Retinal pigment epithelial cell (primary cell): ENCODE measurements around the gene RGS10.
"Not testable (repeated sequence)": the region's sequence is repeated elsewhere in the genome, so short reads cannot be mapped to it uniquely, and the experiment has no call there.

Experiments used
- DNase-seq: peaks from one replicate; pipeline ENCODE4 v3.0.0-alpha.2; 2010; ENCODE audit warnings: low read depth
- H3K4me3 ChIP-seq: 2 replicates; pipeline ENCODE4 v1.5.1; 2011; ENCODE audit warnings: mild to moderate bottlenecking, low read length, control low read depth, moderate library complexity
- TF ChIP-seq, protein P1 (sequence below): conservative IDR thresholded peaks from 2 replicates; pipeline ENCODE4 v1.5.1; 2011; ENCODE audit warnings: low read depth, low read length, control low read depth, inconsistent platforms

Gene RGS10

DNA sequence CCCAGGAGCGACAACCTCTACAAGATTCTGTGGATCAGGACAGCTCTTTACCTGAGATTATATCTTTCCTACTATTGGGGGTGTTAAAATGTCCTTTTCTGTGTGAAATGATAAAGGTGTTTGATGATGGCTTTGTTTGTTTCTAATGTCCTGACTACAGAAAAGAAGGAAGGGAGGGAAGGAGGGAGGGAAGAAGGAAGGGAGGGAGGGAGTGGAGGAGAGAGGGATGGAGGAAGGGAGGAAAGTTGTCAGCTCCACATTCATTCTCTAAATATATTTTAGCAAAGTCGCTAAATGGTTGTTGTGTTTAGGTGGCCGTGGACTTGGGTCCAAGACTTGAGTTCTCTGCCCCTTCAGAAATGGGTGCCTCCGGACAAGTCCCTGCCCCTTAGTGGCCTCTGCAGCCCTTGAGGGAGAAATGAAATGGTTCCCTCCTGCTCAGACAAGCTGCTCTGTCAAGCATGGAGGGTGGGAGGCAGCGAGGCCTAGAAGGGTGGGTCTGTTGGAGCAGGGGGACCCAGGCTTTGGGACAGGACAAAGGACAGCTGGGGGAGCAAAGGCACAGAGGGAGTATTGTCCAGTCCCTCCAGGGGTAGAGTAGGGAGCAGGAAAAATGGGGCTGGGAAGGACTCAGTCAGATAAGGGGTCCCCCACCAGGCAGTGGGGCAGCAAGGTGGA lies 4.4 kb downstream of the RGS10 start:
- H3K4me3 ChIP-seq = no peak overlapping the region
- DNase-seq = no peak
- TF ChIP-seq, protein P1, sequence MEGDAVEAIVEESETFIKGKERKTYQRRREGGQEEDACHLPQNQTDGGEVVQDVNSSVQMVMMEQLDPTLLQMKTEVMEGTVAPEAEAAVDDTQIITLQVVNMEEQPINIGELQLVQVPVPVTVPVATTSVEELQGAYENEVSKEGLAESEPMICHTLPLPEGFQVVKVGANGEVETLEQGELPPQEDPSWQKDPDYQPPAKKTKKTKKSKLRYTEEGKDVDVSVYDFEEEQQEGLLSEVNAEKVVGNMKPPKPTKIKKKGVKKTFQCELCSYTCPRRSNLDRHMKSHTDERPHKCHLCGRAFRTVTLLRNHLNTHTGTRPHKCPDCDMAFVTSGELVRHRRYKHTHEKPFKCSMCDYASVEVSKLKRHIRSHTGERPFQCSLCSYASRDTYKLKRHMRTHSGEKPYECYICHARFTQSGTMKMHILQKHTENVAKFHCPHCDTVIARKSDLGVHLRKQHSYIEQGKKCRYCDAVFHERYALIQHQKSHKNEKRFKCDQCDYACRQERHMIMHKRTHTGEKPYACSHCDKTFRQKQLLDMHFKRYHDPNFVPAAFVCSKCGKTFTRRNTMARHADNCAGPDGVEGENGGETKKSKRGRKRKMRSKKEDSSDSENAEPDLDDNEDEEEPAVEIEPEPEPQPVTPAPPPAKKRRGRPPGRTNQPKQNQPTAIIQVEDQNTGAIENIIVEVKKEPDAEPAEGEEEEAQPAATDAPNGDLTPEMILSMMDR = no peak

DNA sequence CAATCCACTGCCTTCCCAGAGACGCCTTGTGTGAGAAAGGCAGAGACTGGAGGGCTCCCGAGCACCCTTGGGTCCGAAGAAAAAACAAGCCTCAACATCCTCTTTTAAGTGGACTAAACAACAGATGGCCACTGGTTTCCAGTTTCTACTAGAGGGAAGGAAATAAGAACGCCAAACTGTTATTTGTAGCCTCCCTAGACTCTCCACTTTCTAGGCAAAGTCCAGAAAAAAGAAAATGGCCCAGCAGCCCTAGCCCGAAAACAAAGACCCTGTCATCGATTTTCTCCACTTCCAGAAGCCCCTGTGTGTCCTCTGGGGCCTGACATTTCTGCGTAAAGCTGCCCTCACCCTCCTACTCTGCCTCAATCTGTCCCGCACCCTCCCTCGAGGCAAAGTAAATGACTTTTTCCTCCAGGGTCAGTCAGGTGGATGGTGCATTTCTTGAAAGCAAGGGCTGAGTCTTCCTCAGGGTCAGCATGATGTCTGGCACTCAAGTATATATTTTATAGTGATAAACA lies 6.0 kb downstream of the RGS10 start:
- no peak for DNase-seq
- H3K4me3 ChIP-seq = no peak overlapping the region
- TF ChIP-seq, protein P1 = no peak

DNA sequence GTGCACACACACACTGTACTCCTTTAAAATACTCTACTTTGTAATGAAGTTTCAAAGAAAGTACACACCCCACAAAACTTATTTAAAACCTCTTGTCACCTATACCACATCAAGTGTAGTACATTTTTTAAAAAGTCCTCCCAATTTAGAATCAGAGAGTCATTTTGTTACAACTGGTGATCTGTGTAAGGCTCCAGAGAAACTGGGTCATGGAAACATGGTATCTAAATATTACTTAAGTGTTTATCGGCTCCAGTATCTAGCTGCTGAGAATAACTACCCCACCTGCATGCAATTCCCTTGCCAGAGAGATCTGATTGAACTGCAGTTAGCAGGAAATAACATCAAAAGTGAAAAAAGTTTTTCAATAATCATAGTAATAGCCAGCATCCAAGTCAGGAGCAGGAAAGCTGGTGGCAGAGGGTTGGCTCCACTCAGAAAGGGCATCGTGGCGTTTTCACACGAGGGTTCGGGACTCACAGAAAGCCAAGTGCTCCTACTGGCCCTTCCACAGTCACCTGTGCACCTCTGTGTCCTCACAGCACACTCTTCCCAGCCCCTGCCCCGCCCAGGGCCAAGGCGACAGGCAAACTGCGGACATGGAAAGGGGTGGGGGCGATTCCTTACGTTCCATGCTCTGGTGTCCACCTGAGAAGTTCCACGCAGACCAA lies 6.5 kb downstream of the RGS10 start:
- no peak for DNase-seq
- TF ChIP-seq, protein P1 = no peak
- H3K4me3 ChIP-seq = no peak overlapping the region

DNA sequence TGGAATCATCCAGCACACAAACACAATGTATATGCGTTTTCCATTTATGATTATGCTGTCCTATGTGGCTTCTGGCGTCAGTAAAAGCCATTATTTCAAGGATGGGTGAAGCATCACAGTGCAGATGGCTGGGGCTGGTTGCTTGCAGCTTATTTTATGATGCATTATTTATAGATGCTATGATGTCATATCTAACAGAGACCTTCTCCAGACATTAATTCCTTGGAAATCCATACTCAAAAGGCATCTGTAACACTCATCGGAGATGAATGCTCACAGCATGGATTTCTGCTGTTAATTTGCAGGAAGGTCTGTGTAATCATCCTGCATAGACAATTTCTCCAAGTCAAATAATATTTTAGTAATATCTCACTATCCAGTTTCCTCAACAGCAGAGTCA lies 7.2 kb downstream of the RGS10 start:
- TF ChIP-seq, protein P1 = no peak
- no peak overlapping the region for H3K4me3 ChIP-seq
- DNase-seq = no peak

DNA sequence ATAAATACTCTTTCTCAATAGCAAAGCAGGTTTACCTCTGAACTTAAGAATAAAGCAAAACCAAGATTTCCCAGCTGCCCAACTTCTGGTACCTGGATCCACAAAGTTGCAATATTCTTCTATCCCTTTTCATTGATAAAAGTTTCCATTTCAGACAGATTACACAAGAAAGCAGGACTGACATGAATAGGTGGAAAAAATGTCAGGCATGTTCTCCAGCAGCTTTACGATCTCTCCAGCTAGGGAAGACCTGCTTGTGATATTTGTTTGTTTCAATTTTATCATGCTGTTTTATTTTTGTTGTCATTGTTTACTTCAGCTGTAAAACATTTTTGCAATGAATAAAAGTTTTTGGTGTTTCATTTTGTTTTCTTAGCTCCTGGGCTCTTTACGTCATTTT lies 9.0 kb downstream of the RGS10 start:
- TF ChIP-seq, protein P1 = no peak
- H3K4me3 ChIP-seq = no peak overlapping the region
- no peak for DNase-seq

DNA sequence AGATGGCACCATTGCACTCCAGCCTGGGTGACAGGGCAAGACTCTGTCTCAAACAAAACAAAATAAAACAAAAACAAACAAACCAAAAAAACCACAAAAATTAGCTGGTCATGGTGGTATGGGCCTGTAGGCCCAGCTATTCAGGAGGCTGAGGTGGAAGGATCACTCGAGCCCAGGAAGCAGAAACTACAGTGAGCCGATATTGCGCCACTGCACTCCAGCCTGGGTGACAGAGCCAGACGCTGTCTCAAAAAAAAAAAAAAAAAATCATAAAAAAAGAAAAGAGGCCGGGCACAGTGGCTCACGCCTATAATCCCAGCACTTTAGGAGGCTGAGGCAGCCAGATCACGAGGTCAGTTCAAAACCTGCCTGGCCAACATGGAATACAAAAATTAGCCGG lies 9.7 kb downstream of the RGS10 start:
- not testable (repeated sequence) for DNase-seq, H3K4me3 ChIP-seq

DNA sequence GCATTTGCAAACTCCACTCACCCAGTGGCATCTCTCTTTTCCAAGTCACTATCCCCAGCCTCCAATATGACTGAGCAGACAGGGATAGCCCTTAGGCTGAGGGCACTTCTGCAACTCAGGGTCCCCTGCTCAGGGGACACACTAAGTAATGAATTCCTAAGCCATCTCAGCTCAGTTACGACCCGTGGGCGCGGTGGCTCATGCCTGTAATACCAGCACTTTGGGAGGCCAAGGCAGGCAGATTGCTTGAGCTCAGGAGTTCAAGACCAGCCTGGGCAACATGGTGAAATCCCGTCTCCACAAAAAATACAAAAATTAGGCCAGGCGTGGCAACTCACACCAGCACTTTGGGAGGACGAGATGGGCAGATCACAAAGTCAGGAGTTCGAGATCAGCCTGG lies 10.3 kb downstream of the RGS10 start:
- not testable (repeated sequence) for DNase-seq, H3K4me3 ChIP-seq

DNA sequence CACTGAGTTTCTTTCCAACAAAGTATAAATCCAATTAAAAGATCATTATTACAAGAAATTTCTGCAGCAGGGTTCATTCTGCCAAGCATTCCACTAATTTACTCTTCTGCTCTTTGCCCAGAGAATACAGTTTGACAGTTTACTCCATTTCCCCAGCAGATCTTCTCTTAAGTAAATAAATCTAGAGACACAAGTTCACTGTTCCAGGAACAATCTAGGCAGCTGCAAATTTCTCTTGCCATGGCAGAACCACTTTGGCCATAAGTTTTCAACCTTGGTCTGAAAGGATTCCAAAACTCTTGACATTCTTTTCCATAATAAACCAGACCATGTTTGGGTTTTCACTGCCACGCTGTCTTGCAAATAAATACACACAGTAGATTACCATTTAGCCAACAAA lies 11.5 kb downstream of the RGS10 start:
- no peak for DNase-seq
- no peak overlapping the region for H3K4me3 ChIP-seq
- TF ChIP-seq, protein P1 = no peak

DNA sequence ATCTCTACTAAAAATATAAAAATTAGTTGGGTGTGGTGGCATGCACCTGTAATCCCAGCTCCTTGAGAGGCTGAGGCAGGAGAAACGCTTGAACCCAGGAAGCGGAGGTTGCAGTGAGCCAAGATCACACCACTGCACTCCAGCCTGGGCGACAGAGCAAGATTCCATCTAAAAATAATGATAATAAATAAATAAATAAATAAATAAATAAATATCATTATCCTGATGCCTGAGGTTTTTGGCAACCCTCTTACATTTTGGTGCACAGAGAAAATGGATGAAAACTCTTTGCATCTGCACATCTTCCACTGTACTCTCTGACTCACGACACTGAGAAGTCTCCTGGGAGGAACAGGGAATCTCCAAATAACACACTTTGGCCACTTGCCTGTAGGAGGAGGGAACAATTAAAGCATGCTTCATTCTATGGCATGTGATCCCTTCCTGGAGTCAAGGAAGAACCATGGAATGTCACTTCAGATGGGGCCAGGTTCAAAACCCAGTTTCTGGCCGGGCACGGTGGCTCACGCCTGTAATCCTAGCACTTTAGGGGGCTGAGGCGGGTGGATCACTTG lies 13.8 kb downstream of the RGS10 start:
- not testable (repeated sequence) for DNase-seq, H3K4me3 ChIP-seq
